Activated naive CD8-positive, alpha-beta T cell (primary cell): Measurements from ENCODE around the gene TBRG1.
"Not testable (repeated sequence)": the region's sequence is repeated elsewhere in the genome, so short reads cannot be mapped to it uniquely, and the experiment has no call there.

Source experiments
- H3K27ac Mint-ChIP-seq: one replicate; pipeline ENCODE4 v1.8.0; 2021; ENCODE audit warnings: mixed read lengths
- H3K27me3 Mint-ChIP-seq: one replicate; pipeline ENCODE4 v1.8.0; 2021; ENCODE audit warnings: mixed read lengths
- H3K36me3 Mint-ChIP-seq: one replicate; pipeline ENCODE4 v1.8.0; 2021; ENCODE audit warnings: mixed read lengths
- H3K4me1 Mint-ChIP-seq: one replicate; pipeline ENCODE4 v1.8.0; 2021; ENCODE audit warnings: low read depth, mixed read lengths
- H3K4me3 Mint-ChIP-seq: one replicate; pipeline ENCODE4 v1.8.0; 2021; ENCODE audit warnings: mild to moderate bottlenecking, mixed read lengths
- H3K9me3 Mint-ChIP-seq: one replicate; pipeline ENCODE4 v1.8.0; 2021; ENCODE audit warnings: low read depth, mixed read lengths

Gene TBRG1

GRCh38 chr11:124602723-124603122, 19.9 kb upstream of the TBRG1 start:
- not testable (repeated sequence) for H3K4me1 Mint-ChIP-seq, H3K4me3 Mint-ChIP-seq, H3K9me3 Mint-ChIP-seq, H3K36me3 Mint-ChIP-seq, H3K27me3 Mint-ChIP-seq, H3K27ac Mint-ChIP-seq

GRCh38 chr11:124605719-124606118, 16.9 kb upstream of the TBRG1 start:
- Mint-ChIP-seq H3K27ac (no peak overlapping the region), H3K9me3 (no peaks in the 10 kb centered on the region), H3K36me3 (no peaks in the 10 kb centered on the region), H3K4me3 (no peak overlapping the region), H3K27me3 (peaks cover 7% of the 10 kb centered on the region), H3K4me1 (no peaks in the 10 kb centered on the region)

- Mint-ChIP-seq H3K4me3 (no peak overlapping the region), H3K9me3 (no peaks in the 10 kb centered on the region), H3K36me3 (no peaks in the 10 kb centered on the region), H3K4me1 (peaks cover 11% of the 10 kb centered on the region), H3K27ac (no peak overlapping the region), H3K27me3 (no peaks in the 10 kb centered on the region)
Measured at GRCh38 chr11:124608147-124608546, 14.5 kb upstream of the TBRG1 start.

GRCh38 chr11:124610295-124610694, 12.4 kb upstream of the TBRG1 start:
- Mint-ChIP-seq H3K27me3 (no peaks in the 10 kb centered on the region), H3K27ac (no peak overlapping the region), H3K4me1 (peaks cover 11% of the 10 kb centered on the region), H3K4me3 (no peak overlapping the region), H3K36me3 (no peaks in the 10 kb centered on the region), H3K9me3 (no peaks in the 10 kb centered on the region)

- Mint-ChIP-seq H3K27me3 (no peaks in the 10 kb centered on the region), H3K4me3 (no peak within 1 kb of the TSS), H3K9me3 (no peaks in the 10 kb centered on the region), H3K27ac (no peak within 1 kb of the TSS), H3K36me3 (no peaks in the 10 kb centered on the region), H3K4me1 (peaks cover 11% of the 10 kb centered on the region)
Measured at GRCh38 chr11:124611064-124611463, 11.6 kb upstream of the TBRG1 start, which contains the start of gene PANX3. Gene PANX3 (plus strand): TSS chr11:124611428. CDS start chr11:124611557, 129 bp downstream.

GRCh38 chr11:124612045-124612444, 10.6 kb upstream of the TBRG1 start:
- H3K9me3 Mint-ChIP-seq, result no peaks in the 10 kb centered on the region
- peaks cover 11% of the 10 kb centered on the region for H3K4me1 Mint-ChIP-seq
- no peak overlapping the region for H3K4me3 Mint-ChIP-seq

GRCh38 chr11:124612567-124613246, 10.0 kb upstream of the TBRG1 start:
- peak overlapping the region; percentile 16 for H3K27ac Mint-ChIP-seq

More at GRCh38 chr11:124612045-124612444, 10.6 kb upstream of the TBRG1 start:
- Mint-ChIP-seq H3K27me3 (no peaks in the 10 kb centered on the region), H3K27ac (no peak overlapping the region), H3K36me3 (no peaks in the 10 kb centered on the region)

GRCh38 chr11:124618863-124619262, 3.8 kb upstream of the TBRG1 start:
- peaks cover 16% of the 10 kb centered on the region for H3K4me1 Mint-ChIP-seq
- no peaks in the 10 kb centered on the region for H3K36me3 Mint-ChIP-seq
- H3K27me3 Mint-ChIP-seq, result peaks cover 9% of the 10 kb centered on the region
- H3K9me3 Mint-ChIP-seq, result no peaks in the 10 kb centered on the region
- no peak overlapping the region for H3K4me3 Mint-ChIP-seq
- H3K27ac Mint-ChIP-seq, result no peak overlapping the region

More at GRCh38 chr11:124612567-124613246, 10.0 kb upstream of the TBRG1 start:
- H3K36me3 Mint-ChIP-seq, result no peaks in the 10 kb centered on the region
- H3K4me1 Mint-ChIP-seq, result peaks cover 11% of the 10 kb centered on the region
- peaks cover 1% of the 10 kb centered on the region for H3K27me3 Mint-ChIP-seq
- H3K9me3 Mint-ChIP-seq, result no peaks in the 10 kb centered on the region
- H3K4me3 Mint-ChIP-seq, result no peak overlapping the region

- Mint-ChIP-seq H3K9me3 (no peaks in the 10 kb centered on the region), H3K27ac (peak overlapping the region; percentile 96), H3K4me3 (peak overlapping the region; percentile 98), H3K36me3 (peaks cover 11% of the 10 kb centered on the region), H3K27me3 (peaks cover 3% of the 10 kb centered on the region), H3K4me1 (peaks cover 44% of the 10 kb centered on the region)
Measured at GRCh38 chr11:124623861-124624525, 1.3 kb downstream of the TBRG1 start.

- H3K27ac Mint-ChIP-seq, result peak overlapping the region; percentile 6
- H3K4me1 Mint-ChIP-seq, result peaks cover 44% of the 10 kb centered on the region
- peaks cover 11% of the 10 kb centered on the region for H3K36me3 Mint-ChIP-seq
- H3K27me3 Mint-ChIP-seq, result no peaks in the 10 kb centered on the region
- H3K9me3 Mint-ChIP-seq, result no peaks in the 10 kb centered on the region
- H3K4me3 Mint-ChIP-seq, result no peak overlapping the region
Measured at GRCh38 chr11:124625504-124626168, 3.0 kb downstream of the TBRG1 start.

GRCh38 chr11:124627546-124627945, 4.9 kb downstream of the TBRG1 start:
- Mint-ChIP-seq H3K27me3 (no peaks in the 10 kb centered on the region), H3K36me3 (peaks cover 13% of the 10 kb centered on the region), H3K4me3 (no peak overlapping the region), H3K27ac (no peak overlapping the region), H3K4me1 (peaks cover 37% of the 10 kb centered on the region), H3K9me3 (no peaks in the 10 kb centered on the region)

GRCh38 chr11:124629961-124630360, 7.3 kb downstream of the TBRG1 start:
- Mint-ChIP-seq H3K27ac (peak overlapping the region; percentile 34), H3K9me3 (no peaks in the 10 kb centered on the region), H3K4me3 (no peak overlapping the region), H3K4me1 (peaks cover 18% of the 10 kb centered on the region), H3K27me3 (no peaks in the 10 kb centered on the region), H3K36me3 (peaks cover 12% of the 10 kb centered on the region)

- Mint-ChIP-seq H3K4me3 (no peak overlapping the region), H3K27ac (no peak overlapping the region), H3K4me1 (peaks cover 3% of the 10 kb centered on the region), H3K9me3 (no peaks in the 10 kb centered on the region), H3K27me3 (no peaks in the 10 kb centered on the region), H3K36me3 (peaks cover 9% of the 10 kb centered on the region)
Measured at GRCh38 chr11:124633355-124633754, 10.7 kb downstream of the TBRG1 start.

- H3K27me3 Mint-ChIP-seq, result no peaks in the 10 kb centered on the region
- no peaks in the 10 kb centered on the region for H3K9me3 Mint-ChIP-seq
- H3K4me1 Mint-ChIP-seq, result no peaks in the 10 kb centered on the region
- H3K4me3 Mint-ChIP-seq, result no peak overlapping the region
- no peak overlapping the region for H3K27ac Mint-ChIP-seq
- peaks cover 6% of the 10 kb centered on the region for H3K36me3 Mint-ChIP-seq
Measured at GRCh38 chr11:124635932-124636331, 13.3 kb downstream of the TBRG1 start.

GRCh38 chr11:124638500-124638899, 15.8 kb downstream of the TBRG1 start:
- Mint-ChIP-seq H3K4me1 (no peaks in the 10 kb centered on the region), H3K36me3 (peaks cover 2% of the 10 kb centered on the region), H3K4me3 (no peak overlapping the region), H3K27me3 (no peaks in the 10 kb centered on the region), H3K9me3 (no peaks in the 10 kb centered on the region), H3K27ac (peak overlapping the region; percentile 3)
